Trophoblast cell (in vitro differentiated cells and primary cell): ENCODE data around the gene ZNF586.

ENCODE experiments used
- DNase-seq, 2 donors: peaks; one replicate each; pipeline ENCODE4 v3.0.0-alpha.2; 2016
- H2AFZ ChIP-seq: 2 replicates; pipeline ENCODE4 v1.6.1; 2013; ENCODE audit warnings: low read length, moderate library complexity, mild to moderate bottlenecking; ENCODE audit not compliant: insufficient read depth, poor library complexity
- H2AK5ac ChIP-seq: 2 replicates; pipeline ENCODE4 v1.6.1; 2013; ENCODE audit warnings: mild to moderate bottlenecking, low read length
- H2BK120ac ChIP-seq: 2 replicates; pipeline ENCODE4 v1.6.1; 2013; ENCODE audit warnings: low read length, mild to moderate bottlenecking, moderate library complexity; ENCODE audit not compliant: insufficient read depth, poor library complexity
- H2BK12ac ChIP-seq: 2 replicates; pipeline ENCODE4 v1.6.1; 2013; ENCODE audit warnings: mild to moderate bottlenecking, low read length, moderate library complexity
- H2BK5ac ChIP-seq: 2 replicates; pipeline ENCODE4 v1.6.1; 2013; ENCODE audit warnings: low read length, low read depth, moderate library complexity, mild to moderate bottlenecking; ENCODE audit not compliant: poor library complexity
- H3K14ac ChIP-seq: 2 replicates; pipeline ENCODE4 v1.6.1; 2013; ENCODE audit warnings: mild to moderate bottlenecking, low read length
- H3K18ac ChIP-seq: 2 replicates; pipeline ENCODE4 v1.6.1; 2013; ENCODE audit warnings: mild to moderate bottlenecking, low read length
- H3K23ac ChIP-seq: 2 replicates; pipeline ENCODE4 v1.6.1; 2013; ENCODE audit warnings: low read length
- H3K27ac ChIP-seq: 2 replicates; pipeline ENCODE4 v1.5.1; 2013; ENCODE audit warnings: low read depth, mild to moderate bottlenecking, inconsistent platforms, low read length, moderate library complexity
- H3K27me3 ChIP-seq: 2 replicates; pipeline ENCODE4 v1.6.1; 2013; ENCODE audit warnings: inconsistent platforms, mild to moderate bottlenecking, low read length, moderate library complexity; ENCODE audit not compliant: insufficient read depth
- H3K36me3 ChIP-seq, 2 experiments: 1 replicate in 1 of 2; 2 replicates in 1 of 2; pipeline ENCODE4 v1.6.1; 2013; ENCODE audit warnings: low read length in 2 of 2, mild to moderate bottlenecking in 2 of 2, moderate library complexity in 1 of 2; ENCODE audit not compliant: insufficient read depth in 2 of 2, control insufficient read depth in 1 of 2
- H3K4ac ChIP-seq: 2 replicates; pipeline ENCODE4 v1.6.1; 2013; ENCODE audit warnings: low read depth, mild to moderate bottlenecking, low read length, moderate library complexity
- H3K4me1 ChIP-seq, 2 experiments: 1 replicate in 1 of 2; 2 replicates in 1 of 2; pipeline ENCODE4 v1.6.1; 2013; ENCODE audit warnings: low read length in 2 of 2, mild to moderate bottlenecking in 2 of 2, moderate library complexity in 1 of 2; ENCODE audit not compliant: insufficient read depth in 2 of 2, control insufficient read depth in 1 of 2
- H3K4me2 ChIP-seq: 2 replicates; pipeline ENCODE4 v1.6.1; 2013; ENCODE audit warnings: inconsistent platforms, mild to moderate bottlenecking, low read length, moderate library complexity
- H3K4me3 ChIP-seq: 2 replicates; pipeline ENCODE4 v1.5.1; 2013; ENCODE audit warnings: mild to moderate bottlenecking, low read depth, low read length, inconsistent platforms
- H3K79me1 ChIP-seq: one replicate; pipeline ENCODE4 v1.6.1; 2013; ENCODE audit warnings: low read length
- H3K79me2 ChIP-seq: 2 replicates; pipeline ENCODE4 v1.6.1; 2013; ENCODE audit warnings: low read length, mild to moderate bottlenecking; ENCODE audit not compliant: control insufficient read depth, insufficient read depth, poor library complexity
- H3K9ac ChIP-seq: 2 replicates; pipeline ENCODE4 v1.6.1; 2013; ENCODE audit warnings: mild to moderate bottlenecking, low read length
- H3K9me3 ChIP-seq: 2 replicates; pipeline ENCODE4 v1.6.1; 2013; ENCODE audit warnings: low read depth, mild to moderate bottlenecking, control low read depth, inconsistent platforms, low read length; ENCODE audit not compliant: insufficient read depth
- H4K12ac ChIP-seq: 2 replicates; pipeline ENCODE4 v1.6.1; 2013; ENCODE audit warnings: low read depth, mild to moderate bottlenecking, low read length, moderate library complexity
- H4K8ac ChIP-seq: 2 replicates; pipeline ENCODE4 v1.6.1; 2013; ENCODE audit warnings: low read depth, mild to moderate bottlenecking, low read length, moderate library complexity
- H4K91ac ChIP-seq: one replicate; pipeline ENCODE4 v1.6.1; 2013; ENCODE audit warnings: low read depth, mild to moderate bottlenecking, low read length, moderate library complexity
- WGBS: extraction: QIAGEN DNeasy Blood & Tissue Kit; methylation state at CpG from one replicate; pipeline ENCODE4 v1.1.7; 2013; ENCODE audit warnings: missing lambda C conversion rate; ENCODE audit not compliant: insufficient read length, insufficient coverage; ENCODE audit errors: extremely low coverage; 5-methylcytosine and 5-hydroxymethylcytosine counted together

ZNF586 gene

DNA sequence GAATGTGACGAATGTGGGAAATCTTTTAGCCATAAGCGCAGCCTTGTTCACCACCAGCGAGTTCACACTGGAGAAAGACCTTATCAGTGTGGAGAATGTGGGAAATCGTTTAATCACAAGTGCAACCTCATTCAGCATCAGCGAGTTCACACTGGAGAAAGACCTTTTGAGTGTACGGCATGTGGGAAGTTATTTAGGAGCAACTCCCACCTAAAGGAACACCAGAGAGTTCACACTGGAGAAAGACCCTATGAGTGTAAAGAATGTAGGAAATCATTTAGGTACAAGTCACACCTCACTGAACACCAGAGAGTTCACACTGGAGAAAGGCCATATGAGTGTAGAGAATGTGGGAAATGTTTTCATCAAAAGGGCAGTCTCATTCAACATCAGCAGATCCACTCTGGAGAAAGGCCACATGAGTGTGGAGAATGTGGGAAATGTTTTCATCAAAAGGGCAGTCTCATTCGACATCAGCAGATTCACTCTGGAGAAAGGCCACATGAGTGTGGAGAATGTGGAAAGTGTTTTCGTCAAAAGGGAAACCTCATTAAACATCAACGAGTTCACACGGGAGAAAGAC, 15.3 kb upstream of the ZNF586 start:
- Histone ChIP-seq H3K79me1 (no peaks in the 10 kb centered on the region), H4K8ac (no peak overlapping the region), H3K9ac (no peak overlapping the region), H3K4me1 (no peaks in the 10 kb centered on the region), H3K14ac (no peak overlapping the region), H2AK5ac (no peak overlapping the region), H2AFZ (no peak overlapping the region), H3K4me2 (no peak overlapping the region), H3K9me3 (no peaks in the 10 kb centered on the region), H3K27ac (no peak overlapping the region), H3K36me3 (peaks cover 22 to 72% of the 10 kb centered on the region in 2 experiments), H3K18ac (no peak overlapping the region), H2BK12ac (no peak overlapping the region), H4K91ac (no peak overlapping the region), H3K27me3 (no peaks in the 10 kb centered on the region), H2BK120ac (no peak overlapping the region), H3K23ac (no peak overlapping the region), H3K4ac (no peak overlapping the region), H3K4me3 (no peak overlapping the region), H2BK5ac (no peak overlapping the region), H3K79me2 (peaks cover under 1% of the 10 kb centered on the region), H4K12ac (no peak overlapping the region)
- no CpG with 5 or more reads among the region's 10 CpGs for WGBS
- no peak for DNase-seq

DNA sequence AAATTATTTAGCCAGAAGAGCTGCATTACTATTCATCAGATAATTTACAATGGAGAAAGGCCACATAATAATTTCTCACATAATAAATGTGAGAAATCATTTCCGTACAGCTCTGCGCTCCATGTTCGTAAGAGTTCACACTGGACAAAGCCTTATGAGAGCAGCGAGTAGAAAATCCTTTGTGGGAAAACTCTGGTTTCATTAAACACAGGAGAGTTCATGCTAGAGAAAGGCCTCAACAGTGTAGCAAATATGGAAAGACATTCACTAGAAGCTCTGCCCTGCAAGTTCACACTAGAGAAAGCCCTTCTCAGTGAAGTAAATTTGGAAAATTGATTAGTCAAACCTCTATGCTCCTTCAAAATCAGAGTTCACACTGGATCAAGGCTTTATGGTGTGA, 14.4 kb upstream of the ZNF586 start:
- Histone ChIP-seq H3K9me3 (no peaks in the 10 kb centered on the region), H3K23ac (no peak overlapping the region), H2AK5ac (no peak overlapping the region), H2AFZ (no peak overlapping the region), H2BK12ac (no peak overlapping the region), H3K27me3 (no peaks in the 10 kb centered on the region), H4K91ac (no peak overlapping the region), H4K12ac (no peak overlapping the region), H3K79me1 (no peaks in the 10 kb centered on the region), H3K36me3 (peaks cover 31 to 78% of the 10 kb centered on the region in 2 experiments), H3K14ac (no peak overlapping the region), H3K79me2 (no peaks in the 10 kb centered on the region), H2BK120ac (no peak overlapping the region), H2BK5ac (no peak overlapping the region), H3K9ac (no peak overlapping the region), H4K8ac (no peak overlapping the region), H3K4me1 (no peaks in the 10 kb centered on the region), H3K4ac (no peak overlapping the region), H3K18ac (no peak overlapping the region), H3K27ac (no peak overlapping the region), H3K4me2 (peak overlapping the region; percentile 8), H3K4me3 (no peak overlapping the region)
- no CpG with 5 or more reads among the region's 4 CpGs for WGBS
- no peak for DNase-seq

DNA sequence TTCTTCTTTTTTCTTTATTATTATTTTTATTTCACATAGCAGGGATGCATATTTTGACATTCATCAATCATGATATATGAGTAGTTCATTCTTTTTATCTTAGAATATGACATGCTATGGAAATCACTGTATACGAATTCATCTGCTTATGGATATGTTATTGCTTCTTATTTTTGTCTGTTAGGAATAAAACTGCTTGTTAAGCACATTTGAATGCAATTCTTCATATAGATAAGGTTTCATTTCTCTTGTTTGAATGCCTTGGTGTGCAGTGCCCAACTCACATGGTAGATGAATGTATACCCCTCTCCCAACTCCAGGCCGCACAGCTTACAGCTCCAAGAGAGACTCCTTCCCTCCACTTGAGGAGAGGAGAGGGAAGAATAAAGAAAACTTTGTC, 11.5 kb upstream of the ZNF586 start:
- Histone ChIP-seq H3K9me3 (no peaks in the 10 kb centered on the region), H4K8ac (no peak overlapping the region), H3K9ac (no peak overlapping the region), H3K23ac (no peak overlapping the region), H2BK12ac (no peak overlapping the region), H2AFZ (no peak overlapping the region), H4K12ac (no peak overlapping the region), H3K79me2 (no peaks in the 10 kb centered on the region), H3K4me1 (no peaks in the 10 kb centered on the region), H3K36me3 (peaks cover 17 to 61% of the 10 kb centered on the region in 2 experiments), H3K27me3 (no peaks in the 10 kb centered on the region), H3K27ac (no peak overlapping the region), H3K18ac (no peak overlapping the region), H3K79me1 (no peaks in the 10 kb centered on the region), H3K4ac (no peak overlapping the region), H3K14ac (no peak overlapping the region), H4K91ac (no peak overlapping the region), H2AK5ac (no peak overlapping the region), H2BK5ac (no peak overlapping the region), H3K4me3 (no peak overlapping the region), H3K4me2 (no peak overlapping the region), H2BK120ac (no peak overlapping the region)
- no peak for DNase-seq
- WGBS, result no CpG with 5 or more reads among the region's 2 CpGs

DNA sequence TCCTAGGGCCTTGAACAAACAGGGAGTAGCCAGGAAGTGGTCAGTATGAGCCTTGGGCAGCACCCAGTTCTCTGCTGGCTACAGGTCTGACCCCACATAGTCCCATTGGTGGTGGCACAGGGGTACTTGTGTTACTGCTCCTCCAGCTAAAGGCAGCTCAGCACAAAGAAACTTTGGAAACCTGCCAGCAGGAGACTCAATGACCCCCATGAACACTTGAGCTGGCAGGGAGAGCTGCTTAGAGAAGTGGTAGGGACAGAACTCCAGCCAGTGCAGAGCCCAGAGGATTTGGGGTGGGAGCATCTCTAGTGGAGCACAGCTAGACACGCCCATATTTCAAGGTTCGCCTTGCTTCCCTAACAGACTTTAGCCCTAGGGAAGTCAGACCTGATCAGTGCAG, 10.4 kb upstream of the ZNF586 start:
- Histone ChIP-seq H2AK5ac (no peak overlapping the region), H3K4ac (no peak overlapping the region), H2BK5ac (no peak overlapping the region), H2BK12ac (no peak overlapping the region), H3K4me1 (no peaks in the 10 kb centered on the region), H4K91ac (no peak overlapping the region), H3K18ac (no peak overlapping the region), H3K27me3 (no peaks in the 10 kb centered on the region), H3K79me2 (no peaks in the 10 kb centered on the region), H2BK120ac (no peak overlapping the region), H3K9me3 (no peaks in the 10 kb centered on the region), H2AFZ (no peak overlapping the region), H4K12ac (no peak overlapping the region), H3K27ac (no peak overlapping the region), H3K4me3 (no peak overlapping the region), H3K4me2 (no peak overlapping the region), H4K8ac (no peak overlapping the region), H3K14ac (no peak overlapping the region), H3K23ac (no peak overlapping the region), H3K36me3 (peaks cover 17 to 51% of the 10 kb centered on the region in 2 experiments), H3K79me1 (no peaks in the 10 kb centered on the region), H3K9ac (no peak overlapping the region)
- DNase-seq, result no peak
- WGBS, result no CpG with 5 or more reads among the region's 2 CpGs
